K562 (cell line): ENCODE data around the gene NPY2R. TPM values are rescaled to one million over a fixed set of nuclear protein-coding genes. Genes with fewer than 3 reads are reported as not detected.

Source experiments
- ATAC-seq: fragments of 200-7000 bp; cut with Tn5 transposase; 3 replicates; pipeline ENCODE4 v1.9.1; 2020; ENCODE audit warnings: moderate library complexity
- BruUV-seq: library from RNA; stranded (reverse); fragments of 400-500 nt; replicated peaks from 2 replicates; lab custom pipeline; 2021; lab: Mats Ljungman, UMichigan
- CTCF ChIA-PET: fragments of 300-600 bp; formaldehyde crosslinking; extraction: SDS; loops from one replicate; lab custom pipeline; 2021; ENCODE audit warnings: low intra/inter-chr PET ratio; lab: Yijun Ruan, JAX
- POLR2A ChIA-PET: fragments of 300-600, 350-650 bp; sonication (Branson Sonifier 250); formaldehyde crosslinking; extraction: SDS; loops from one replicate; lab custom pipeline; 2021; ENCODE audit warnings: antibody characterized with exemption, inconsistent platforms; lab: Yijun Ruan, JAX
- DNase-seq, 4 experiments: peaks; one replicate each; pipeline versions ENCODE4 v3.0.0 to v3.0.0-alpha.2; 2011 to 2018; ENCODE audit warnings: low spot score in 3 of 4, mixed read lengths in 3 of 4; ENCODE audit errors: extremely low read depth in 1 of 4
- FAIRE-seq: peaks from 2 replicates; lab custom pipeline; 2011; peaks lifted over from hg19 to GRCh38; lab: Jason Lieb, UNC
- H2AFZ ChIP-seq: 2 replicates; pipeline ENCODE4 v1.6.0; 2011; ENCODE audit warnings: low read depth, low read length, control low read depth, inconsistent platforms
- H3K27ac ChIP-seq: fragments of 200-600 bp; 3 replicates; pipeline ENCODE4 v1.8.0; 2011; ENCODE audit warnings: low read depth, mild to moderate bottlenecking, control low read depth, inconsistent platforms, low read length, moderate library complexity, mixed read lengths; ENCODE audit errors: extremely low read depth
- H3K27me3 ChIP-seq, 2 experiments: fragments of 300-600 bp in 1 of 2; 2 replicates in 1 of 2; 3 replicates in 1 of 2; pipeline versions ENCODE4 v1.6.0 to v1.8.0; 2011; ENCODE audit warnings: inconsistent platforms in 2 of 2, low read length in 2 of 2, mild to moderate bottlenecking in 1 of 2, mixed read lengths in 1 of 2, moderate library complexity in 1 of 2; ENCODE audit not compliant: control insufficient read depth in 2 of 2, insufficient read depth in 2 of 2
- H3K36me3 ChIP-seq: fragments of 300-600 bp; 3 replicates; pipeline ENCODE4 v1.8.0; 2011; ENCODE audit warnings: mild to moderate bottlenecking, low read length, inconsistent platforms; ENCODE audit not compliant: control insufficient read depth, insufficient read depth
- H3K4me1 ChIP-seq, 2 experiments: fragments of 200-600 bp in 1 of 2; replicated peaks in 1 of 2; 2 replicates in 1 of 2; 3 replicates in 1 of 2; pipeline versions ENCODE4 v1.5.1 to v1.8.0; 2011; ENCODE audit warnings: inconsistent platforms in 2 of 2, low read length in 2 of 2, mild to moderate bottlenecking in 1 of 2, mixed read lengths in 1 of 2, moderate library complexity in 1 of 2; ENCODE audit not compliant: control insufficient read depth in 2 of 2, insufficient read depth in 2 of 2
- H3K4me2 ChIP-seq: 2 replicates; pipeline ENCODE4 v1.6.1; 2011; ENCODE audit warnings: low read length, control low read depth, inconsistent platforms, mixed read lengths; ENCODE audit not compliant: insufficient read depth
- H3K4me3 ChIP-seq: fragments of 200-600 bp; sonication (generic), shearing (Covaris generic); 2 replicates; pipeline ENCODE4 v1.5.1; 2016; ENCODE audit warnings: control low read depth, inconsistent platforms
- H3K79me2 ChIP-seq: fragments of 200-600 bp; 3 replicates; pipeline ENCODE4 v1.8.0; 2011; ENCODE audit warnings: low read length, inconsistent platforms; ENCODE audit not compliant: control insufficient read depth, insufficient read depth
- H3K9ac ChIP-seq, 2 experiments: 2 replicates each; pipeline versions ENCODE4 v1.6.0 to v1.6.1; 2011; ENCODE audit warnings: low read depth in 2 of 2, low read length in 2 of 2, control low read depth in 1 of 2, inconsistent platforms in 1 of 2, mild to moderate bottlenecking in 1 of 2, mixed read lengths in 1 of 2; ENCODE audit not compliant: insufficient read depth in 1 of 2
- H3K9me1 ChIP-seq: one replicate; pipeline ENCODE4 v1.6.0; 2011; ENCODE audit warnings: inconsistent platforms, mild to moderate bottlenecking, low read length, moderate library complexity; ENCODE audit not compliant: control insufficient read depth, insufficient read depth
- H3K9me3 ChIP-seq: replicated peaks from 2 replicates; pipeline ENCODE4 v1.5.1; 2011; ENCODE audit warnings: low read depth, low read length, inconsistent platforms; ENCODE audit not compliant: control insufficient read depth, insufficient read depth
- H4K20me1 ChIP-seq: replicated peaks from 2 replicates; pipeline ENCODE4 v1.6.1; 2011; ENCODE audit warnings: low read length, inconsistent platforms, mixed read lengths; ENCODE audit not compliant: control insufficient read depth, insufficient read depth
- GTF2B ChIP-seq: IDR thresholded peaks from 2 replicates; pipeline ENCODE4 v1.6.1; 2011; ENCODE audit not compliant: insufficient read length; ENCODE audit errors: extremely low read depth
- HLTF ChIP-seq: fragments of 450-650 bp; IDR thresholded peaks from 2 replicates; pipeline ENCODE4 v1.6.1; 2016
- ZNF639 ChIP-seq, 2 experiments: fragments of 200-800 bp in 1 of 2; sonication (Bioruptor generic) in 1 of 2; sonication (generic) in 1 of 2; formaldehyde crosslinking in 1 of 2; IDR thresholded peaks in 1 of 2; conservative IDR thresholded peaks in 1 of 2; 2 replicates each; pipeline versions ENCODE4 v1.5.0 to v1.6.1; 2016 to 2020; ENCODE audit warnings: missing compliant biosample characterization in 1 of 2, missing genetic modification characterization in 1 of 2, missing genetic modification reagents in 1 of 2
- WGBS: fragments of 100-300 bp; shearing (Covaris generic); methylation state at CpG from one replicate; pipeline ENCODE4 v1.1.6; 2016; ENCODE audit warnings: low coverage, mixed read lengths; ENCODE audit not compliant: insufficient coverage; ENCODE audit errors: missing lambda C conversion rate; 5-methylcytosine and 5-hydroxymethylcytosine counted together
- in situ Hi-C: fragments of 300-500 bp; cut with MboI; formaldehyde crosslinking; loops from 4 replicates; pipeline ENCODE4 v1.15.0; 2018; ENCODE audit warnings: inconsistent platforms, mixed read lengths
- intact Hi-C: fragments of 100-400 bp; cut with micrococcal nuclease; formaldehyde crosslinking; loops from 2 replicates; pipeline ENCODE4 v1.14.2; 2022
- polyA plus RNA-seq, 8 experiments: library from polyadenylated mRNA; depleted of rRNA in 4 of 8; stranded (reverse) in 5 of 8; unstranded in 3 of 8; fragments of >200 nt; fragmentation: Nextera tagmentation in 2 of 8; fragmentation: Illumina TruSeq in 1 of 8; extraction: Ambion mirVana in 2 of 8; extraction: Trizol in 1 of 8; gene quantifications; 2 replicates each; pipeline versions ENCODE4 v1.2.1 to v1.2.3, GENCODE V29; 2011 to 2014; ENCODE audit warnings: inconsistent platforms in 1 of 8, missing spikeins in 1 of 8
- total RNA-seq, 7 experiments: library from RNA; depleted of rRNA in 6 of 7; stranded (reverse); fragments of >200 nt in 6 of 7; fragmentation: Illumina TruSeq in 2 of 7; extraction: Trizol in 2 of 7; gene quantifications; 2 replicates each; pipeline versions ENCODE4 v1.2.1 to v1.2.3, GENCODE V29; 2011 to 2021; ENCODE audit warnings: low replicate concordance in 1 of 7
- TF ChIP-seq, protein P1 (sequence below), 3 experiments: fragments of 200-800 bp in 1 of 3; sonication (Bioruptor generic) in 1 of 3; sonication (generic) in 1 of 3; formaldehyde crosslinking in 1 of 3; IDR thresholded peaks; 2 replicates each; pipeline versions ENCODE4 v1.6.1 to v1.8.0; 2016 to 2022; ENCODE audit warnings: mild to moderate bottlenecking in 2 of 3, missing compliant biosample characterization in 2 of 3, missing genetic modification characterization in 2 of 3, missing genetic modification reagents in 1 of 3

NPY2R gene
- total and polyA plus RNA-seq, 9 of the 15 experiments (the other 6 are each of a cell fraction or from before 2014, with no cell fraction given), result not detected

DNA sequence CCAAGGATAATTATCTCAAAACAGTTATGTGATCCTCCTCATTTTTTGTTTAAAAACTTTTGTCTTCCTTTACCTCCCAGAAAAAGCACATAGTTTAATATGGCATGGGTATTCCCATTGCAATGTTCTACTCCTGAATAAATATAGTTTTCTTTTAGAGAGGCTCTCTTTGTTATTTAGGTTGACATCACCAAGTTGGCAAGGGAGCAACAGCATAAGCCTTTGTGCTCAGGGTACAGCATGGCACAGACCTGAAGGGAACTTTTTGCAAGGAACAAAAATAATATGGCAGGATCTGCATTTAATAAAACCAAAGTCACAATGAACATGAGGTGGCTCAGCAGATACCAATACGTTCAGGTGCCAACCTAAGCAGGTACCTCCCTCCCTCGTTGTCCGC is 47.1 kb upstream of the NPY2R start:
- DNase-seq (no peak), FAIRE-seq (no peak), ATAC-seq (no peak)
- BruUV-seq, result no TSS peak
- in situ Hi-C loops (no loop called here), intact Hi-C loops (no loop called here)
- ChIA-PET POLR2A (interaction anchor here (0.7 kb wide), 1 partner anchor 8 kb away, joined by 3 read pairs; no protein-coding TSS in a partner anchor), CTCF (no interaction called here)
- Histone ChIP-seq H3K9me3 (no peaks in the 10 kb centered on the region), H3K4me2 (no peak overlapping the region), H2AFZ (no peak overlapping the region), H3K9ac (no peak overlapping the region), H3K4me3 (no peak overlapping the region), H3K36me3 (no peaks in the 10 kb centered on the region), H3K9me1 (no peaks in the 10 kb centered on the region), H3K4me1 (no peaks in the 10 kb centered on the region), H3K27ac (no peak overlapping the region), H4K20me1 (no peaks in the 10 kb centered on the region), H3K27me3 (no peaks in the 10 kb centered on the region), H3K79me2 (no peaks in the 10 kb centered on the region)
- TF ChIP-seq ZNF639 (CRISPR knock-in tag; conservative IDR thresholded peaks at IDR 0.05 in 1 of 2, IDR thresholded peaks at IDR 0.05 in 1 of 2) (no peak), GTF2B (no peak), HLTF (no peak)
- TF ChIP-seq, protein P1, sequence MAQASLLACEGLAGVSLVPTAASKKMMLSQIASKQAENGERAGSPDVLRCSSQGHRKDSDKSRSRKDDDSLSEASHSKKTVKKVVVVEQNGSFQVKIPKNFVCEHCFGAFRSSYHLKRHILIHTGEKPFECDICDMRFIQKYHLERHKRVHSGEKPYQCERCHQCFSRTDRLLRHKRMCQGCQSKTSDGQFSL (CRISPR knock-in tag; IDR thresholded peaks at IDR 0.05), result no peak
- TF ChIP-seq, protein P1 (tag; IDR thresholded peaks at IDR 0.05), result no peak
- WGBS, result 4% methylated on average over 3 of the region's 3 CpGs
